Stimulated activated CD8-positive, alpha-beta memory T cell treated with anti-CD3 and anti-CD28 coated beads, Interleukin-2, amount 100 ng/mL, for 48 hours (primary cell): ENCODE measurements around the gene SMPX.

Experiments
- DNase-seq, 2 donors: peaks; one replicate each; pipeline ENCODE4 v3.0.0-alpha.2; 2020; ENCODE audit warnings: low read depth in 2 of 2

Gene SMPX

DNA sequence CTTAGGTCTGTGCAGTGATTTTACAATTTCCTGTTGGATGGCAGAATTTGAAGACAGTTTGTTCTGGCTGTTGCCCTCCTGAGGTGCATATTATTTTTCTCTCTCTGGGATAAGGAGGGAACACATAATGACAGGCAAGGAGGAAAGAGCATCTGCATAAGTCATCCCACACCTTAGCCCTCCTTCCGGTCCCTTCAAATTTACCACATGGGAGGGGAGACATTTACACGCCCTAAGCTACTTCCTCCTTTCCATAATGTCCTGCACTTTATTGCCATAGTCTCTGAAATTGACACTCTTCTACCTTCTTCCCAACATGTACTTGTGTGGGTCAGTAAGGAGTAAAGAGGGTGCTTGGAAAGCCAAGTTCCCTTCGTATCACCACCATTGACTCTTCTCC is 13.9 kb downstream of the SMPX start:
- DNase-seq, result no peak

DNA sequence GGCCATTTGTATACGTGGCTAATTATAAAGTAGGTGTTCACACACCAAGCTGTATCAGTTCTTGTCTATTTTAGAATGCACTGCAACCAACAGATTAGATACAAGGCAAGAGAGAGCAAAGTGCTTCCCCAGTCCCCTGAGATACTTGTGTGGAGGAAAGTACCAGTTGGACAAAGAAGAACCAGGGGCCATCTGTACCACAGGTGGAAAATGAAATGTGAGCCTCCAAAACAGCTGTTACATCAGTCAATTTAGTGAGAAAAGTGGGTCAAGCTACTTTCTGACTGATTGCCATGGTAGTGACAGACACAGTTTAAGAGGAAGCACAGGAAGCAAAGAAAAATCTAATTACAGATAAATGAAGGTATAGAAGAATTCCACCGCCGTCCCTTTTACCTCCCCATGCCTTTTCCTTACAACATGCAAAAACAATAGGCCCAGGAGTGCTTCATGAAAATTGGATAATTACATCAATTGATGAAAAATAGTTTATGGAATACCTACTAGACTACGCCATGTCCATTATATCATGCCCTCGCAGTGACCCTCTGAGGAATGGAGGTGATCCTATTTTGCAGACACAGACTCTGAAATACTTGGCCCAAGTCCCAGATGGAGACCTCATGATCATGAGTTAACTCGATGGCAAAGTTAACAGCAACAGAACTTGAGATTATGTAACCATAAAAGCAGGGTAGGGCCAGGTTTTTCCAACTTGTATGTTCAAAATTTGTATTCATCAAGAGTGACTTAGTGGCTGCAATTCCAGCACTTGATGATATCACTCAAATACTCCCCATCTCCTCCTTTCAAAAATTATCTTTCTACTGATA is 15.8 kb downstream of the SMPX start:
- no peak for DNase-seq

GRCh38 chrX:21741364-21741763 is 16.6 kb downstream of the SMPX start:
- no peak for DNase-seq

- no peak for DNase-seq
Observed at GRCh38 chrX:21740329-21741274, 17.3 kb downstream of the SMPX start.

DNA sequence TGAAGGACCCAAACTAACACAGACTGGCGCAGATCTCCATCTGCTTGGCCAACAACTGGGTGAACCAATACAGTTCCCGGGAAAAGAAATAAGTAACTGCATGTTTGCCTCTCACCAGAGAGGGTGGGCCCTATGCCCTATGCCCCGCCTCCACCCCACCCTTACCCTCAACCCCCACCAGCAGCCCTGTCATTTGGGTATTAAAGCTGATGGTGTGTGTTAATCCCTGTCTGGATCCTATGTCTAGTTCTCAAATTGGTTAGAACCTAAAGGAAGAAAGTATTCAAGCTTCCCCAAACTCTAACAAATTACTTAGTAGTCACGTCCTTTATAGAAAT is 19.0 kb downstream of the SMPX start:
- DNase-seq, result no peak

- no peak for DNase-seq
Observed at GRCh38 chrX:21738210-21738949, 19.5 kb downstream of the SMPX start.

GRCh38 chrX:21735768-21736127 is 22.2 kb downstream of the SMPX start:
- no peak for DNase-seq

GRCh38 chrX:21735038-21735767 is 22.7 kb downstream of the SMPX start:
- no peak for DNase-seq

DNA sequence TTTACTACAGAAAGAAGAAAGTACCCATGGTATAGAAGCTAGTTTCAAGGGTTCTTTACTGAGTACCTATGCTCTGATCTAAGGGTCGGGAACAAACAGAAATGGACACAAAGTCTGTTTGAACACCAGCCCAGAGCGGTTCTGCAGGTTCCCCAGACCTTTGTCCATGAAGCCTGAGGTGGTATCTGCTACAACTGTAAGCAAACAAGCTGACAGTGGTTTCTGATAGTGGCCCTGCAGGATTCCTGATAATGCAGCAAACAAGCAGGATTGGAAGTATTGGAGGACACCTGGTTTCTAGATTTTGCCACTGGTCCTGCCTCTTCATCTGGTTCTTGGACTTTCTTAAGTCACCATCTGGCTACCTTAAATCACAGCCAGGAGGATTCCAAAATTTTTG is 23.7 kb downstream of the SMPX start:
- no peak for DNase-seq

- DNase-seq, result no peak
Observed at GRCh38 chrX:21733705-21734104, 24.2 kb downstream of the SMPX start.

DNA sequence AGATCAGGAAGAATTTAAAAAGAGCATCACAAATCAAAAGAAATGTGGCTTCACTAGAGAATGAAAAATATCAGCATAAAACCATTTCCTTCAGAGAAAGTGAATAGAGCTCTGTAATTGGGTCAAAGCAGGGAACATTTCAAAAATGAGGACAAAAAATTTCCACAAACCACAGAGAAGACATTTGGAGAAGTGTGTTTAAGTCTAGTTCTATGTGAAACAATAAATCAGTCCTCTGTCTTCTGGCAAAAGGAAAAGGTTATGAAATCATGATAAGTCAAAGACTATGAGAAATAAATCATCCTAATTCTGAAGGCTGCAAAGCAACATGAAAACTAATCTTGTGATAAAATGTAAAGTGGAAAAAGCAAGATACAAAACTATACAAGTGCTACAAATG is 27.9 kb downstream of the SMPX start:
- DNase-seq, result no peak

DNA sequence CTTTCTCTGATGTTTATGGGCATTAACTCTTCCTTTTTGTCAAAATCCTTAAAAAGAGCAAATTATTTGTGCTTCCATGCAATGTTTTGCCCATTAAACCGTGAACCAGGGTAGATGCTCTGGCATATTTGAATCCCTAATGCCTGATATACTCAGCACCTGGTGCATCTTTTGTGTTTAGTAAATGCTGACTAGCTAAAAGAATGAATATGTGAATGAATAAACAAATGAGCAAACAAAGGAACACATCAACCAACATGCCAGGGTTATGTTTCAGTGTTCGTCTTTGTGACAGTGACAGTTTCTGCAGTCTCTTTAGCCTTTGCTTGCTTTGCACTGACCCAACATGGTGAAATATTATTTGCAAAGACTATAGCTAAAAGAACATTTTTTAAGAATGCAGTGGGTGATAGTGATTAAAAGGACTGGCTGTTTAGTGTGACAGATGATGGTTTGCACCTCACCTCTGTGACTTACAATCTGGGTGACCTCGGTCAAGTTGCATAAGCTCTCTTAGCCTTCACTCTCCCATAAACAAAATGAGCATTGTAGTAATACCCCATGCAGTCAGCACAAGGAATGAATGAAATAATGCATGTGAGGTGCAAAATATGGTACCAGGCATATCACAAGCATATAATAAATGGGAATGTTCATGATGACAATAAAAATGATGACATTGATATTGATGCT is 29.5 kb downstream of the SMPX start:
- no peak for DNase-seq

DNA sequence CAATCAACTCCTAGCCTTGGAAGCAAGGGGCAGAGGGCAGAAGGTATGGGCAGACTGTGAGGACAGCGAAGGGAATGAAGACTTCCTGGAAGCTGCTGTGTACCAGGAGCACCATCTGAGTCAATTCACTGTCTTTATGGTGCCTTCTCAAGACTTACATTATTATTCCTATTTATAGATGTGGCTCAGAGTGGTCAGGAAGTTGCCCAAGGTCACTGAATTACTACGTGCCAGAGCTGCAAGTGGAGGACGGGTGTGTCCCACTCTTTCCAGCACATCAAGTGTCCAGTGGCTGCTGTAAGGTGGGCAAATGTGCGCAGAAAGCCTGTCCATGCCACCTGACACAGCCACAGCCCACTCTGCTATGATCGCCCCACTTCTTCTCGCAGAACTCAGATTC is 32.0 kb downstream of the SMPX start:
- no peak for DNase-seq

GRCh38 chrX:21725496-21725895 is 32.4 kb downstream of the SMPX start:
- DNase-seq, result no peak

DNA sequence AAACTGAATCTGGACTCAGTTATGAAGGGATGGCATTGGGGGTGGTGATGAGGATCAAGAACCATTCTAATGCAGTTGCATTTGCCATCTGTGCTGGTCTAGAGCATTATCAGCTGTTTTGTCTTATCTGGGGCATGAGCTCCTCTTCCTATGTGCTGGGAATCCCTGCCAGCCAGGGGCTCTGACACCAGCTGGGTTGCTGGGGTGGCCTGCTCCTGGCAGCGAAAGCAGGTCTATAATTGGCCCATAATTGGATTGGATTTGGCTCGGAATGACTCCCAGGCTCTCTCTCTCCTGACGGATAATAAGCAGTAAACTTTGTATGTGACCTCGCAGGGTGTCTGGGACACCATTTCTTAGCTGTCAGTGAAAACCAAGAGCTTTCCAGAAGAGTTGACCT is 34.1 kb downstream of the SMPX start:
- no peak for DNase-seq

- no peak for DNase-seq
Observed at GRCh38 chrX:21723084-21723483, 34.8 kb downstream of the SMPX start.

GRCh38 chrX:21721195-21721594 is 36.7 kb downstream of the SMPX start:
- DNase-seq, result no peak

GRCh38 chrX:21718575-21718974 is 39.3 kb downstream of the SMPX start:
- DNase-seq, result no peak

- no peak for DNase-seq
Observed at GRCh38 chrX:21717802-21718201, 40.1 kb downstream of the SMPX start.

- no peak for DNase-seq
Observed at GRCh38 chrX:21715825-21716224, 42.1 kb downstream of the SMPX start.

- no peak for DNase-seq
Observed at GRCh38 chrX:21715337-21715736, 42.6 kb downstream of the SMPX start.
